Sigmoid colon (tissue), 4 donors: ENCODE measurements around the gene PRDM9.

Experiments
- EP300 ChIP-seq, 4 donors: sonication (generic); formaldehyde crosslinking; IDR thresholded peaks; one replicate each; pipeline ENCODE4 v1.6.1; 2017; ENCODE audit warnings: antibody characterized with exemption in 4 of 4
- POLR2A ChIP-seq, 2 donors: fragments of 450-650 bp; IDR thresholded peaks; one replicate each; pipeline ENCODE4 v1.6.1; 2016; ENCODE audit warnings: antibody characterized with exemption in 2 of 2, mild to moderate bottlenecking in 2 of 2, moderate library complexity in 2 of 2
- POLR2AphosphoS5 ChIP-seq, 4 donors: sonication (generic); formaldehyde crosslinking; IDR thresholded peaks; one replicate each; pipeline ENCODE4 v1.6.1; 2017; ENCODE audit warnings: antibody characterized with exemption in 4 of 4
- TF ChIP-seq, protein P1 (sequence below), 4 experiments: fragments of 450-650 bp in 3 of 4; fragments of 200-600 bp in 1 of 4; IDR thresholded peaks; one replicate each; pipeline ENCODE4 v1.5.1; 2016 to 2019; ENCODE audit warnings: antibody characterized with exemption in 4 of 4, mild to moderate bottlenecking in 3 of 4, moderate library complexity in 2 of 4

DNA sequence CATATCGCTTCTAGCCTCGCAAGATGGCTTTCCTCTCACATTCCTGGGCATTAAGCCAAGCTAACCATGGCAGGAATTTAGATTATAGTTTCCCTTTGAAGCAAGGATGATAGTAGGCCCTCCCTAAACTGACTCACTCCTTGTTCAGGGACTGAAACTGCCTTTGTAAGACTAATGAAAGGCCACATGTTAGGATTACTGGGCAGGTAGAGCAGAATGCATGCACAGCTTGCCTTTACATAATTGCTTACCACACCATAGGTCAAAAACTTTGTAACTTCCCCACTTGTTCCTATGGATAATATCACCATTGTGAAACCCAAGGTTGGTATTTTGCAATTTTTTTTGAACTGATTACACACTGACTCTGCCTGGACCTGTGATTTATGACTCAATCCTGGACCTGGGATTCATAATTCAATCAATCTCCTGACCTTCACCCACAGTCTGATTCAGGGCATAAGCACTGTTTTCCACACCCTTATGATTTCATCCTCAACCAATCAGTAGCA lies 41.0 kb upstream of the PRDM9 start:
- TF ChIP-seq, protein P1, sequence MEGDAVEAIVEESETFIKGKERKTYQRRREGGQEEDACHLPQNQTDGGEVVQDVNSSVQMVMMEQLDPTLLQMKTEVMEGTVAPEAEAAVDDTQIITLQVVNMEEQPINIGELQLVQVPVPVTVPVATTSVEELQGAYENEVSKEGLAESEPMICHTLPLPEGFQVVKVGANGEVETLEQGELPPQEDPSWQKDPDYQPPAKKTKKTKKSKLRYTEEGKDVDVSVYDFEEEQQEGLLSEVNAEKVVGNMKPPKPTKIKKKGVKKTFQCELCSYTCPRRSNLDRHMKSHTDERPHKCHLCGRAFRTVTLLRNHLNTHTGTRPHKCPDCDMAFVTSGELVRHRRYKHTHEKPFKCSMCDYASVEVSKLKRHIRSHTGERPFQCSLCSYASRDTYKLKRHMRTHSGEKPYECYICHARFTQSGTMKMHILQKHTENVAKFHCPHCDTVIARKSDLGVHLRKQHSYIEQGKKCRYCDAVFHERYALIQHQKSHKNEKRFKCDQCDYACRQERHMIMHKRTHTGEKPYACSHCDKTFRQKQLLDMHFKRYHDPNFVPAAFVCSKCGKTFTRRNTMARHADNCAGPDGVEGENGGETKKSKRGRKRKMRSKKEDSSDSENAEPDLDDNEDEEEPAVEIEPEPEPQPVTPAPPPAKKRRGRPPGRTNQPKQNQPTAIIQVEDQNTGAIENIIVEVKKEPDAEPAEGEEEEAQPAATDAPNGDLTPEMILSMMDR (IDR thresholded peaks at IDR 0.05): no peak
- TF ChIP-seq EP300 (IDR thresholded peaks at IDR 0.05): no peak
- TF ChIP-seq POLR2A (IDR thresholded peaks at IDR 0.05): no peak
- no peak for TF ChIP-seq POLR2AphosphoS5 (IDR thresholded peaks at IDR 0.05)
